GM21526 (cell line): ENCODE measurements around the gene ALOX5.
"Not testable (repeated sequence)": the region's sequence is repeated elsewhere in the genome, so short reads cannot be mapped to it uniquely, and the experiment has no call there.

Experiments
- ATAC-seq: cut with Tn5 transposase; IDR thresholded peaks from one replicate; pipeline ENCODE4 v1.9.1; 2021; ENCODE audit warnings: moderate library complexity; ENCODE audit not compliant: unreplicated experiment, low FRiP score

ALOX5 gene

GRCh38 chr10:45403151-45403550 is 29.1 kb downstream of the ALOX5 start:
- no peak for ATAC-seq

- no peak for ATAC-seq
Observed at GRCh38 chr10:45404087-45404769, 30.2 kb downstream of the ALOX5 start.

GRCh38 chr10:45404770-45405120 is 30.7 kb downstream of the ALOX5 start:
- no peak for ATAC-seq

GRCh38 chr10:45407542-45407941 is 33.5 kb downstream of the ALOX5 start:
- ATAC-seq = no peak

- no peak for ATAC-seq
Observed at GRCh38 chr10:45408421-45409319, 34.7 kb downstream of the ALOX5 start.

GRCh38 chr10:45409347-45409746 is 35.3 kb downstream of the ALOX5 start:
- not testable (repeated sequence) for ATAC-seq

GRCh38 chr10:45409782-45410181 is 35.8 kb downstream of the ALOX5 start:
- no peak for ATAC-seq

GRCh38 chr10:45410489-45410806 is 36.4 kb downstream of the ALOX5 start:
- ATAC-seq = no peak

- no peak for ATAC-seq
Observed at GRCh38 chr10:45410807-45411606, 37.0 kb downstream of the ALOX5 start.

GRCh38 chr10:45411607-45411940 is 37.6 kb downstream of the ALOX5 start:
- no peak for ATAC-seq

GRCh38 chr10:45415062-45415461 is 41.0 kb downstream of the ALOX5 start:
- ATAC-seq = not testable (repeated sequence)

- no peak for ATAC-seq
Observed at GRCh38 chr10:45416603-45417002, 42.6 kb downstream of the ALOX5 start.

GRCh38 chr10:45417746-45418145 is 43.7 kb downstream of the ALOX5 start:
- no peak for ATAC-seq

GRCh38 chr10:45418417-45418848 is 44.4 kb downstream of the ALOX5 start:
- ATAC-seq = no peak

- peak; percentile 52 for ATAC-seq
Observed at GRCh38 chr10:45418849-45419675, 45.0 kb downstream of the ALOX5 start.

- peak; percentile 7 for ATAC-seq
Observed at GRCh38 chr10:45419676-45420025, 45.6 kb downstream of the ALOX5 start.

GRCh38 chr10:45420453-45421192 is 46.6 kb downstream of the ALOX5 start:
- peak; percentile 46 for ATAC-seq

GRCh38 chr10:45421221-45422097 is 47.4 kb downstream of the ALOX5 start:
- no peak for ATAC-seq
